Stimulated activated CD8-positive, alpha-beta memory T cell treated with anti-CD3 and anti-CD28 coated beads, Interleukin-15, amount 100 ng/mL, for 4 hours (primary cell): Measurements from ENCODE around the gene KIAA1210.
"Not testable (repeated sequence)": the region's sequence is repeated elsewhere in the genome, so short reads cannot be mapped to it uniquely, and the experiment has no call there.

Experiments
- DNase-seq, 2 donors: peaks; one replicate each; pipeline ENCODE4 v3.0.0-alpha.2; 2020; ENCODE audit warnings: low read depth in 2 of 2

KIAA1210 gene

DNA sequence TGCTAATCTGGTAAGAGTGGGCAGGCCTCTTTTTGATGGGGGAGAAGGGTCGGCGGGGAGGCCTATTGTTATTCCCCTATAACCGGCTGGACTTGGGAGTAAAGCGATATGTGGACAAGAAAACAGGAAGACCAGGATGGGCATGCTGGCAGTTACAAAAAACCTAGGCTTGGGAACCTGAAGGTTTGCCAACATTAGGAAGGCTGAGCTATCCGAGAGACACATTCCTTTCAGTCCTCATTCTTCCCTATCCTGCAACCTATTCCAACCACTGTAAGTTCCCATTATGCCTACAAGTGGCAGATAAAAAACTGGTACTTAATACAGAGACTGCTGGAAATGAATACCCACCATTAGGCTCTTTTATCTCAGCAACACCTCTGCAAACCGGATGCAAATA, 87.2 kb downstream of the KIAA1210 start:
- DNase-seq: no peak

DNA sequence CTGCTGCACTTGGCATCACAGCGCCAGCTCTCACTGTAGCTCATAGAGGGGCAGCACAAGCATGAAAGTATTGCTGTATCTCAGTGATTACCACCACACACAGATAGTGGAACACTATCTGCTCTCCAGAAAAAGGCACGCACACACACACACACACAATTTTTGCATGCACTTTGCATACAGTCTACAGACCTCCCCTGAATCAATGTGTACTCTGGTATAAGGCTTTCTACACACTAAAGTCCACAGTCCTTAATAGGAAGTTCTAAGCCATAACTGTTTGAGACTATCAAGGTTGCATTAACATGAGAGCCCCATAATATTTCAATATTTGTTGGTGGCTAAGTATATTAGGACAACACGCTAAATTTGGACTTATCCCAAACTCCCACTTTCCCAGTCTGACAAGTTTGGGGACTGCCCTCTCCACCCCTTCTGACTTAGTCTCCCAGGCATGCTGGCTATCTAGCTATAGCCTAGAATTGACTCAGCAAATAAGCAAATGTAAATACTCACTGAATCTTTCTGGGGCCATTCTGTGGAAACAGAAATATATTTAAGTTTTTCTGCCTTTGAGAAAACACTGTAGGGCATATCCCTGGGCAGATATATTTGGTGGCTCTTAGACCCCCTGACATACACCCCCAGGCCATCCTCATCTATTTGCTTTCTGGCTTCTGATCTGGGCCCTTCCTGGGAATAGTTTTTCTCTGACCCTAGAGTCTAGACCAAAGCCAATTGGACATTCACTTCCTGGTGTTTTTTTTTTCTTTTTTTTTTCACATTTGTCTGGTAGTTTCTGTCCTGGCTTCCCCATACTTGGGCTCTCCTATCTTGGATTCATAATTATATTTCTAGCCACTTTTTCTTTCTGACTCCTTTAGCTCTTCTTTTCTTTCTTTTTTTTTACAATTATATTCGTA, 91.2 kb downstream of the KIAA1210 start:
- DNase-seq: no peak

GRCh38 chrX:119030990-119031389, 96.6 kb downstream of the KIAA1210 start:
- DNase-seq: no peak

- DNase-seq: not testable (repeated sequence)
Observed at GRCh38 chrX:119029656-119030055, 98.0 kb downstream of the KIAA1210 start.

DNA sequence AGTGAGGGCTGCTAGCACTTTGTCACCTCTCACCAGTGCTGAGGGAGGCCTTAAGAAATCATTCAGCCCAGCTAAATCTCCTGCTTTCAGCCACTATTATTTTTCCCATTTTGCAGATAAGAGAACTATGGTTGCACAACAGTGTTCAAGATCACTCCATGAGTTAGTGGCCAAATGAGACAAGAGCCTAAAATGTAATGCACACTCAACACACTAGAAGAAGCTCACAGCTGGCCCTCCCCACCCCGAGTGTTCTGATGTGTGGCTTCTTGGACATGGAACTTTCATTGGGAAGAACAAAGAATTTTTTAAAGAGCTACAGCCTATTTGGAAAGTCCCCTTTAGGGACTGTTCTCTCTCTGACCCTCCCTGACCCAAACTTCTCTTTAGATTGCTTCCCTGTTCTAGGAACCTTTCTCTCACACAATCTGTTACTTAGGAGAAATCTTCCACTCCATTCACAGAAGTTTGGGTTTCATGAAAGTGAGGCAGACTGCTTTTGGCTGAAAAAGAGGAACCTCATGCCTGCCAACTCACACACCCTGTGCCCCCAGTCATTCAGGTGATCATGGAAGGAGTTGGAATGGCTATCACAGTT, 98.8 kb downstream of the KIAA1210 start:
- no peak for DNase-seq
